SH-SY5Y (cell line): Measurements from ENCODE around the gene BACH2.

Experiments
- GATA2 ChIP-seq: IDR thresholded peaks from 2 replicates; pipeline ENCODE4 v1.6.1; 2011; ENCODE audit warnings: mild to moderate bottlenecking, low read depth, low read length
- GATA3 ChIP-seq: IDR thresholded peaks from 2 replicates; pipeline ENCODE4 v1.6.1; 2011; ENCODE audit warnings: low read depth, mild to moderate bottlenecking, low read length, moderate library complexity

Gene BACH2

DNA sequence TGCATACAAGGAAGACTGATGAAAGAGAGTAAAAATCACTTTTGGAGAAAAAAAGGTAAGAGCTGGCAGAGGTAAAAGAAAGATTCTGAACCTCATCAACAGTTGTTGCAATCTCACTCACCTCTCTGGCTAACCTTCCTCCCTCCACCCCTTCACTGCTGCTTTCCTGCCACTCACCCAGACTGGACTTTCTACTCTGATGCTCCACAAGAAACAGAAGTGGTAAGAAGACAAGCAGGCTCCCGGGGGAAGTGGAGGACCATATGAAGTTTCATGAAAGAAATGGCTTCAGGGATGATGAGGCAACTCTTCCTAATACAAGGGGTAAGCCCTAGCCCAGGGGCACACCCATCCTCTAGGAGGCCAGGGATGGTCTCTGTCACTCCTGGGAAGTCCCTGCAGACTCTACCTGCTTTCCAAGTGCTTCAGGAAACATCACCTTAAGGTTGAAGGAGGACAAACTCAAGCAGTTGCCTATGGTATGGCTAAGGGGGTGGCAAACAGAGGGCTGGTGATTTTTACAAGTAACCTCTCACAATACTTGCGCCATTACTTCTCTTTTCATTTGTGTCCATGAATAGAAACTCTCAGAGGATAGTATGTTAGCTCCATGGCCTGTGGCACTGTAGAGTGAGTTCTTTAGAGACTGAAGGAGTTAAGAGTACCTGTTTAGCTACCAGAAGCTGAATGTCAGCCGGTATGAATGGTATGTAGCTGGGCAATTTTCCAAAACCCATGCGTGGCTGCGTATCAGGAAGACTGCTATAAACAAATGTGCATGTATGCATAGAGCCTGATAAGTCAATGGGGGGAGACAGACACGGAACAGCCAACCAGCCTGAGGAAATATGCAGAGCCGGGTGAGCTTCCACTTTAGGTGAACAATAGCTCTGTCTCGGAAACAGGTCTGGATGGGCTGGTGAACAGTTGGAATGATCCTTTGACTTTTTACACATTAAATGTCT, 112.0 kb downstream of the BACH2 start:
- TF ChIP-seq GATA2 (no peak), GATA3 (no peak)

DNA sequence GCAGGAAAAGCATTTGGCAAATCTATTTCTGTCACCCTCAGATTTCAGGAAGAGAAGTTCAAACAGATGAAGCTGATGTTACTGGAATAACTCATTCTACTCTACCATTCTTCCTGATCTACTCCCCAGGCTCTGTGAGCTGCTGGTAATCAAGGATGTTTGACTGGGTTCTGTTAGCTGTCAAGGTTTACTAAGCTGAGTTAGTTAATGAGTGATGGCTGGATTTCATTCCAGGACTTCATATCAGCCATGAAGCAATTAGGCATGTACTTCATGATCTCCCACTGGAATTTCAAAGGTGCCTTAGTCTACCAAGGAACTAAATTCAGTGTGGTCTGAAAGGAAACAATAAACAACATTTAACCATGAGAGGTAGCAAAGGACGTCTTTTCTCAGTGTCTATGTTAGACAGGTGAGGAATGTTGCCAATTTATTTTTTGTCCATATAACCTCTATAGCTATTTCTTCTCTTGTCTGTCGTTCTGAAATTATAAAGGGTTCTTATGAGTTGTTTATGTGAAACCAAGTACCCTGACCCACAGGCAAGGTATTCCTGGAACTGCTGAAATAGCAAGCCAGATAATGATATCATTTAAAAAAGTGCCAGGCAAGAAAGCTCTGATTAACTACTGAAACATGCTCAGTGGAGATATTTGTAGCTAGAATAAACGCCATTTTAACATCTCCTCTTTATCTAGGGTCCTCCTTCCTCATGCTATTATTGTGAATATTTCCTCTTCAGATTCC, 112.9 kb downstream of the BACH2 start:
- TF ChIP-seq GATA3 = no peak

DNA sequence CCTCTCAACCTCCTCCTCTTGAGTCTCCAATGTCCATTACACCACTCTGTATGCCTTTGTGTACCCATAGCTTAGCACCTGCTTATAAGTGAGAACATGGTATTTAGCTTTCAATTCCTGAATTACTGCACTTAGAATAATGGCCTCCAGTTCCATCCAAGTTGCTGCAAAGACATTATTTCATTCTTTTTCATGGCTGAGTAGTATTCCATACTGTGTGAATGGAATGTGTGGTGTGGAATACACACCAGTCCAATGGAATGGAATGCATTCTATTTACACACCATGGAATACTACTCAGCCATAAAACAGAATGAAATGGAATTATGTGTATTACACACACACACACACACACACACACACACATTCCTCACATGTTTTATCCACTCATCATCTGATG, 116.1 kb downstream of the BACH2 start:
- no peak for TF ChIP-seq GATA3
- no peak for TF ChIP-seq GATA2

DNA sequence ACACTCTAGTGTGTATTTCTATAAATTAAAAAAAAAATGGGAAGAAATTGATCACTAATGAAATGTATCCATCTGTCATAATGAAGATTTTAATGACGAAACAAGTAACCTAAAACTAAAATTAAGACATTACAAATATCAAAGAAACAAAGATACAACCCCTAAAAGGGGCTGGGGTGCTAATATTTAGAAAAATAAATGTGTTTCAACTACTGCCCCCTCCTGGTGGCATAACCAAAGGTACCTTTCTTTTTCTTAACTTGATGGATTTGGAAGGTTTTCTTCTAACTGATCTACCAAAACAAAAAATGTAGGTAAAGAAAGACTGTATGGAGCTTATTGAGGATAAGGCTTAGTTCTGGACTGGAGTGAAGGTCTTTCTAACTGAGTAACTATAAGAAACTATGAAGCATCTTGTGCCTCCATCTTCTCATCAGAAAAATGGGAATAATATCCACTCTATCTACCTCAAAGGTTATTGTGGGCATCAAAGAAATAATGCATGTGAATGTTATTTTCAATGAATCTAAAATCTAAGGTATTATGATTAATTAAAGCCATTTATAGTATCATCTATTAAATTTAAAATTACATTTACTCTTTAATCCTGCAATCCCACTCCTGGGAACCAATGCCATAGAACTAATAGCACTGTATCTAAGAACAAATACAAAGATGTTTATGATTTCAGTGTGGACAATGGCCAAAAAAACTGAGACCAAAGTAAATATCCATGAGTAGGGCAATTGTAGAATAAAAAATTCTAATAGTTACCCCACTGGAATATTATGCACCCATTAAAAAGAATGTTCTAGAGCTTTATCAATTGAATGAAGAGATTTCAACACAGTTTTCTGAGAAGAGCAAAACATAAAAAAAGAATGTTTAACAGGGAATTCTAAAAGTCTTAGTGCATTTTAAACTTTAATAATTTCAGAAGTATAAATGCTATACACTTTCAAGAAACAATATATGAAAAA, 117.2 kb downstream of the BACH2 start:
- TF ChIP-seq GATA2 = no peak
- TF ChIP-seq GATA3 = no peak

DNA sequence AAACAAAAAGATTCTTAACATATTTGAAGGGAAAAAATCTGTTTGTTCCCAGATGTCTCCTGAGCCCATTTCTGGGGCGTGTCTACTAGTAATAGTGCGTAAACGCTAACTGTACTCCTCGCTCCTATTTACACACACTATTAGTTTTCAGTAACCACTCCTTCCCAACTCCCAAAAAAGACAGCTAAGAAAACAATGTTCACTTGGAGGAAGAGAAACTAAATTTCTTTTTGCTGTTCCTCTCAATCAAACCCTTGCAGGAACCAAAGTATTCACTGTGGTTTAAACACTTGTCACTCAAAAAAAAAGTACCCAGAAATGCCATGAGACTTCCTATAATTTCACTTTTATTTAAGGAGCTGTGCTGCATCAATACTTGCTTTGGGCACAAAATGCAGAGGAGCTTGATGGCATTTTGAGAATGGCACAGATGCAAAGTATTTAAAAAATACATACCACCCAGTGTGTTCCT, 118.2 kb downstream of the BACH2 start:
- TF ChIP-seq GATA2 = no peak
- TF ChIP-seq GATA3 = no peak

DNA sequence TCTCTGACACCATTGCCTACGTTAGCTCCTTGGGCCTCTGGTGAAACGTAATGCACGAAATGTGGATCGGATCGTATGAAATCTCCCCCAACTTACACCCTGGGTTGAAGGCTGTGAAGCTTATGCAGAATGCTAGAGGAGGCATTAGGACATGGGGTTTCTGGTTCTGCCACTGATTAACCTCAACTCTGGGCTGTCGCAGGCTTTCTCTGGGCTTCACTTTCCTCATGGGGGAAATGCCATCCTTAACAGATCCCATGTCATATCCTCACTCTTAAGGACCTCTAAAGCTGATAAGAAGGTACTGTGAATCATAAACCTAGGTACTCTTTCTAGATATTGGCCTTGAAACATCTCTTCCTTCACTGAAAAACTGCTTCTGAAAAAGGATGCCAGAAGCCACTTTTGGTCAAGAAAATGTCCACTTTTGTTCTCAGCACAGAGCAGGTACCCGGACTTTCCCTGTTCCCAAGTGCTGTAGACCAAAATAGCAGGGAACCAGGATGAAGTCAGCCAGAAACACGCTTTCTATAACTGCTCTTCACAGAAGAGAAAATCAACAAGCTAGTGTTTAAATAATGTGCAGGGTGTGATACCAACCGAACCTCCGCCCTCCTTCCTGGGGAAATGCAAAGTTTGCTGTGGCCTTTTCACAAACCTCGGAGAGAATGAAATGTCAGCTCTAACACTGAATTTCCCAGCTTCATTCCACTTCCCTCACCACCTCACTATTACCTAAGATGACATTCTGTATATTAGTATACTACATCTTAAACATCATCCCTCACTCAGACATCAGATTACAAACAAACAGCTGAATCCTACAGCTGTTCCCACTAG, 118.9 kb downstream of the BACH2 start:
- TF ChIP-seq GATA2 (no peak), GATA3 (no peak)

DNA sequence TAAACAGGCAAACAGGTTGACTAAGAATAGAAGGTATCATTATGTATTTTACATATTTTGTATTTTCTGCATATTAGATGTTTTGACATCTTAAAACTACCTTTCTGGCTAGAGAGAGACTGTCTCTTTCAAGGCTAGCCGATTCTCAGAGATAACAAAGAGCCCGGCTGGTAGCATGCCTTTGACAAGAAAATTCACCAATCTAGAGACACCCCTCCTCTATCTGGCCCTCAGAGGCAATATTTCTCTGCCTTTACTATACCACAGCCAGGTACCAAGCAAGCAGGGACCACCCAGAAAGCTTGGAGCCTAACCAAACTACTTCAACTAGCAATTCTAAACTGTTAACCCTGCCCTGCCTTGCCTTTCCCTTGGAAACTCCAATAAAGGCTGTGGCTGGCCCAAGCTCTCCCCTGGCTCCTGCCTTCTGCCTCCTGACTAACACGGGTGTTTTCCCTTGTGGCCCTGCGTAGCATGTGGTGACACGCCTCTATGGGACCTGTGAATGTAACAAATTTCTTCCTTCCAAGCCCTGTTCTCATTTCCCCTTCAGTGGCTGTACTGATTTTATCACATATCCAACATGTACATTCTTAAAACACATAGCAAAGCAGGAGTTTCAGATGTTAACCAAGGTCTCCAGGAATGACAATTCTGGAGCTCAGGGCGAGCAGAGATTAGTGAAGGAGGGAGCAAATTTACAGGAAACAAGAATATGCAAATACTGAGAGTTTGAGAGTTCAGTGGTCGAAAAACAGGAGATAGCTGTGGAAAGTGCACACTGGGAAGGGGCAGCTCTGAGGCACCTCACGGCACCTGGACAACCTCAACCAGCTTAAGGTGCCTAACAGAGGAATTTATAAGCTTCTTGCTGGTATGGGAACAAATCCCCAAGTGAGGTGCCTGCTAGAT, 120.8 kb downstream of the BACH2 start:
- TF ChIP-seq GATA2 = no peak
- no peak for TF ChIP-seq GATA3

DNA sequence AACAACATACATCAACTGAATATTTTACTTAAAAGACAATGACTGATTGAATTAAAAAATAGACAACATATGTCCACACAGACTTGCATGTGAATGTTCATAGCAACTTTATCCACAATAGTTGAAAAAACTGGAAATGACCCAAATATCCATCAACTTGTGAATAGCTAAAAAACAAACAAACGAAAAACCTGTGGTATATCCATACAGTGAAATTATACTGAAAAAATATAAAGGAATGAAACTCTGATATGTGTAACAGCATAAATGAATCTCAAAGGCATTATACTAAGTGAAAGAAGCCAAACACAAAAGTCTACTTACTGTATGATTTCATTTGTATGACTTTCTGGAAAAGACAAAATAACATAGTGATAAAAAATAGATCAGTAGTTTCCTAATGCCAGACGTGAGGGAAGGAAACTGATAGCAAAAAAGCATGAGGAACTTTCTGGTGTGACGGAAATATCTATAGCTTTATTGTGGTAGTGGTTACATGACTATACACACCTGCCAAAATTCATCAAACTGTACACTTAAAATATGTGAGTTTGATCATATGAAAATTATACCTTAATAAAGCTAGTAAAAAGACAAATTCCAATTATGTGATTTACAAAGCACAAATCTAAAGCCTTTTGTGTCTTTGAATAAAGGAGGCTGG, 123.2 kb downstream of the BACH2 start:
- TF ChIP-seq GATA2 (no peak), GATA3 (no peak)

DNA sequence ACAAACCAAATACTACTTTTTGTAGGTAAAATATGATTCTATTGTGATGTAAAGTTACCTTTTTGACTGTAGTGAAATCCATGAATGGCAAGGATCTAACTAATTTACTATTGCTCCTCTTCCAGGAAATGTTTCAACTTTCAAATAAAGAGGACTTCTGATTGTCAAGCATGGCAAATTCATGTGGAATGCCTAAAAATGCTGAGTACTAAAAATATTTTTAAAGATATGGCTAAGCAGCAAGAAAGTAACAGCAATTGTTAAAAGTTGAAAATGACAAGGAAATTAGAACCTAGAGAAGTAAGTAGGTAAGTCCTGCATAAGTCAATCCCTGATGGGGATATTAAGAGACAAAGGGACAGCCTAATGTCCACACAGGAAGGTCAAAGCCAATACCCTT, 126.0 kb downstream of the BACH2 start:
- TF ChIP-seq GATA3 (no peak), GATA2 (no peak)

DNA sequence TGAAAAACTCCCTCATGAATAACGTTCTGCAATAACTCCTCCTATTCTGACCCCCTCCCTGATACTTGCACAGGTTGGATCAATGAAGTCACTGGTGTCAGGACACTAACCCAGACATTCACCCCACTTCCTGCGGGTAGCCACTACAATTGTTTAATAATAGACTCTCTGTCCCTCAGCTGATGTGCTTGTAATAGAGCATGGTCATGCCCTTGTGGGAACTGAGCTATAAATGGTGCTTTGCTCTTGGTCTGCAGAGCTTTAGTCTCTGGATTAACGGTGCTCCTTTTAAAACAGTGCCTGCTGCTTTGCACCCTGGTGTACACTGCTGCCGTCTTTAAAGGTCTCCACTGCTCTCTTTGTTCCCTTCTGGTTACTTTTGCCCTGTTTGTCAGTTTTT, 127.3 kb downstream of the BACH2 start:
- TF ChIP-seq GATA3 (no peak), GATA2 (no peak)

DNA sequence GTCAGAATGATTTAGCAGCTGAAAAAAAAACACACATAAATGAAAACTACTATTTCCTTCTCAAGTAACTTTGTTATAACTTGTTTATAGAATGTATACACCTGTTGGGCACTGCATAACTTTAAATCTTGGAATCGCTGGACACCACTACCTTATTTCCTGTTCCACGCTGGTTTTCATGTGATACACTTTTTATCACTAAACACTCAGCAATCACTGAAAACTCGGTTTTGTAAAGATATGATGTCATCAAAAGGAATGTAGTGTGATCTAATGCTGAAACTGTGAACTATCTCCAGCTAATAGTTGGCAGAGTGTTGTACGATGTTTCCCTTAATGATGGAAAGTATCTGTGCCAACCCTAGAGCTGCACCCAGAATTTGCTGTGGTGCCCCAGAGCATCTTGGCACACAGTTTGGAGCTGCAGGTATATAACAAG, 127.9 kb downstream of the BACH2 start:
- no peak for TF ChIP-seq GATA2
- no peak for TF ChIP-seq GATA3
